ENCODE measurements around the gene IFNL1.

- TF ChIP-seq POLR2AphosphoS5 (IDR thresholded peaks at IDR 0.05) (no peak), POLR2A (IDR thresholded peaks at IDR 0.05) (no peak), CTCF (IDR thresholded peaks at IDR 0.05) (no peak)
Observed at GRCh38 chr19:39332293-39332692, 36.1 kb downstream of the IFNL1 start.
